Thymus (tissue), 11 donors: ENCODE results near the gene LEFTY1. TPM values are rescaled to one million over a fixed set of nuclear protein-coding genes. Genes with fewer than 3 reads are reported as not detected.

Experiments used
- DNase-seq, 9 donors: peaks; one replicate each; pipeline ENCODE4 v3.0.0-alpha.2; 2013; ENCODE audit warnings: low spot score in 9 of 9, low read depth in 6 of 9, missing footprints in 1 of 9
- H3K27ac ChIP-seq, 2 donors: one replicate each; pipeline ENCODE4 v1.5.1; 2013; ENCODE audit warnings: control low read depth in 1 of 2, low read depth in 1 of 2, low read length in 1 of 2, mild to moderate bottlenecking in 1 of 2, moderate library complexity in 1 of 2
- H3K27me3 ChIP-seq, 2 donors: one replicate each; pipeline ENCODE4 v1.5.1; 2013; ENCODE audit warnings: low read length in 1 of 2; ENCODE audit not compliant: control insufficient read depth in 2 of 2, insufficient read depth in 1 of 2
- H3K36me3 ChIP-seq, 2 donors: one replicate each; pipeline ENCODE4 v1.5.1; 2013; ENCODE audit warnings: low read length in 1 of 2, mild to moderate bottlenecking in 1 of 2, moderate library complexity in 1 of 2; ENCODE audit not compliant: control insufficient read depth in 2 of 2, insufficient read depth in 2 of 2
- H3K4me1 ChIP-seq, 2 donors: one replicate each; pipeline ENCODE4 v1.5.1; 2013; ENCODE audit warnings: low read length in 2 of 2; ENCODE audit not compliant: control insufficient read depth in 2 of 2, insufficient read depth in 2 of 2
- H3K4me3 ChIP-seq, 2 donors: one replicate each; pipeline ENCODE4 v1.5.1; 2013; ENCODE audit warnings: low read length in 2 of 2, control low read depth in 1 of 2, mild to moderate bottlenecking in 1 of 2
- H3K9me3 ChIP-seq, 2 donors: one replicate each; pipeline ENCODE4 v1.5.1; 2013; ENCODE audit warnings: low read length in 1 of 2, mild to moderate bottlenecking in 1 of 2; ENCODE audit not compliant: control insufficient read depth in 2 of 2, insufficient read depth in 1 of 2
- WGBS: extraction: QIAGEN DNeasy Blood & Tissue Kit; methylation state at CpG from one replicate; pipeline ENCODE4 v1.1.7; 2013; 5-methylcytosine and 5-hydroxymethylcytosine counted together
- polyA plus RNA-seq: library from polyadenylated mRNA; stranded (reverse); fragments of 200-250 nt; gene quantifications from one replicate; pipeline ENCODE4 v1.2.3, GENCODE V29; 2013
- total RNA-seq: library from RNA; stranded (reverse); fragments of 120-200 nt; gene quantifications from one replicate; pipeline ENCODE4 v1.2.4, GENCODE V29; 2013
- donor health status: healthy.

LEFTY1 gene
- total and polyA plus RNA-seq, 2 donors = 0.47 to 1.2 TPM

GRCh38 chr1:225917536-225917935 is 28.6 kb upstream of the LEFTY1 start:
- Histone ChIP-seq H3K4me1 (peaks cover 3 to 5% of the 10 kb centered on the region in 2 donors), H3K27ac (no peak overlapping the region), H3K27me3 (no peaks in the 10 kb centered on the region), H3K9me3 (no peaks in the 10 kb centered on the region), H3K36me3 (peaks cover 45 to 50% of the 10 kb centered on the region in 2 donors), H3K4me3 (no peak overlapping the region)
- no peak for DNase-seq
- 98% methylated on average over 5 of the region's 5 CpGs for WGBS

- DNase-seq = no peak
- H3K27ac ChIP-seq = no peak overlapping the region
- peaks cover 0 to 2% of the 10 kb centered on the region in 2 donors for H3K4me1 ChIP-seq
- no peaks in the 10 kb centered on the region for H3K9me3 ChIP-seq
- 96% methylated on average over 3 of the region's 3 CpGs for WGBS
- H3K4me3 ChIP-seq = no peak overlapping the region
- peaks cover 40 to 46% of the 10 kb centered on the region in 2 donors for H3K36me3 ChIP-seq
- no peaks in the 10 kb centered on the region for H3K27me3 ChIP-seq
Observed at GRCh38 chr1:225917101-225917500, 28.2 kb upstream of the LEFTY1 start.

- WGBS = 97% methylated on average over 7 of the region's 7 CpGs
Observed at GRCh38 chr1:225915538-225915991, 26.6 kb upstream of the LEFTY1 start.

GRCh38 chr1:225914947-225915346 is 26.0 kb upstream of the LEFTY1 start:
- no peaks in the 10 kb centered on the region for H3K9me3 ChIP-seq
- H3K4me1 ChIP-seq = peaks cover 5 to 19% of the 10 kb centered on the region in 2 donors
- H3K4me3 ChIP-seq = no peak overlapping the region
- 97% methylated on average over 6 of the region's 6 CpGs for WGBS
- peaks cover 21 to 27% of the 10 kb centered on the region in 2 donors for H3K36me3 ChIP-seq
- H3K27ac ChIP-seq = no peak overlapping the region
- H3K27me3 ChIP-seq = no peaks in the 10 kb centered on the region
- no peak for DNase-seq

More at GRCh38 chr1:225915538-225915991, 26.6 kb upstream of the LEFTY1 start:
- Histone ChIP-seq H3K4me3 (no peak overlapping the region), H3K36me3 (peaks cover 25 to 33% of the 10 kb centered on the region in 2 donors), H3K27me3 (no peaks in the 10 kb centered on the region), H3K9me3 (no peaks in the 10 kb centered on the region), H3K27ac (no peak overlapping the region), H3K4me1 (peaks cover 5 to 13% of the 10 kb centered on the region in 2 donors)
- no peak for DNase-seq

- peaks cover 17 to 24% of the 10 kb centered on the region in 2 donors for H3K36me3 ChIP-seq
- WGBS = 97% methylated on average over 6 of the region's 6 CpGs
- no peak overlapping the region for H3K4me3 ChIP-seq
- H3K9me3 ChIP-seq = no peaks in the 10 kb centered on the region
- H3K4me1 ChIP-seq = peaks cover 5 to 25% of the 10 kb centered on the region in 2 donors
- DNase-seq = no peak
- no peak overlapping the region for H3K27ac ChIP-seq
- no peaks in the 10 kb centered on the region for H3K27me3 ChIP-seq
Observed at GRCh38 chr1:225914391-225914790, 25.4 kb upstream of the LEFTY1 start.

- 53% methylated on average over 53 of the region's 53 CpGs for WGBS
- peak; percentile 39 to 86 (median 64) for DNase-seq
Observed at GRCh38 chr1:225911191-225912130, 22.5 kb upstream of the LEFTY1 start.

GRCh38 chr1:225909477-225909876 is 20.5 kb upstream of the LEFTY1 start:
- no peak for DNase-seq
- no peaks in the 10 kb centered on the region for H3K27me3 ChIP-seq
- no peaks in the 10 kb centered on the region for H3K9me3 ChIP-seq
- no peak overlapping the region for H3K27ac ChIP-seq
- H3K36me3 ChIP-seq = peaks cover 0 to 2% of the 10 kb centered on the region in 2 donors
- WGBS = 98% methylated on average over 1 of the region's 1 CpG
- H3K4me1 ChIP-seq = peaks cover 5 to 25% of the 10 kb centered on the region in 2 donors
- H3K4me3 ChIP-seq = no peak overlapping the region

More at GRCh38 chr1:225911191-225912130, 22.5 kb upstream of the LEFTY1 start:
- Histone ChIP-seq H3K4me1 (peaks cover 5 to 25% of the 10 kb centered on the region in 2 donors), H3K27me3 (no peaks in the 10 kb centered on the region), H3K36me3 (peaks cover under 1 to 9% of the 10 kb centered on the region in 2 donors), H3K9me3 (no peaks in the 10 kb centered on the region), H3K4me3 (no peak overlapping the region), H3K27ac (no peak overlapping the region)

- Histone ChIP-seq H3K36me3 (no peaks in the 10 kb centered on the region), H3K4me3 (no peak overlapping the region), H3K4me1 (peaks cover 5 to 25% of the 10 kb centered on the region in 2 donors), H3K9me3 (no peaks in the 10 kb centered on the region), H3K27ac (no peak overlapping the region), H3K27me3 (no peaks in the 10 kb centered on the region)
- 97% methylated on average over 2 of the region's 2 CpGs for WGBS
- no peak for DNase-seq
Observed at GRCh38 chr1:225908773-225909172, 19.8 kb upstream of the LEFTY1 start.

- Histone ChIP-seq H3K4me3 (no peak overlapping the region), H3K4me1 (peaks cover 5 to 25% of the 10 kb centered on the region in 2 donors), H3K36me3 (no peaks in the 10 kb centered on the region), H3K9me3 (no peaks in the 10 kb centered on the region), H3K27ac (no peak overlapping the region), H3K27me3 (no peaks in the 10 kb centered on the region)
- no peak for DNase-seq
- 96% methylated on average over 5 of the region's 5 CpGs for WGBS
Observed at GRCh38 chr1:225908013-225908640, 19.2 kb upstream of the LEFTY1 start.
